GM12892 (cell line): Measurements from ENCODE around the gene GNB1L.

Experiments used
- POLR2A ChIP-seq: IDR thresholded peaks from 2 replicates; pipeline ENCODE4 v1.6.1; 2011; ENCODE audit warnings: low read depth, low read length, control low read depth
- POLR2AphosphoS5 ChIP-seq: IDR thresholded peaks from 2 replicates; pipeline ENCODE4 v1.6.1; 2011; ENCODE audit warnings: low read depth, low read length, control low read depth
- TAF1 ChIP-seq: IDR thresholded peaks from 2 replicates; pipeline ENCODE4 v1.6.1; 2011; ENCODE audit warnings: low read depth, mild to moderate bottlenecking, control low read depth, low read length, borderline replicate concordance

DNA sequence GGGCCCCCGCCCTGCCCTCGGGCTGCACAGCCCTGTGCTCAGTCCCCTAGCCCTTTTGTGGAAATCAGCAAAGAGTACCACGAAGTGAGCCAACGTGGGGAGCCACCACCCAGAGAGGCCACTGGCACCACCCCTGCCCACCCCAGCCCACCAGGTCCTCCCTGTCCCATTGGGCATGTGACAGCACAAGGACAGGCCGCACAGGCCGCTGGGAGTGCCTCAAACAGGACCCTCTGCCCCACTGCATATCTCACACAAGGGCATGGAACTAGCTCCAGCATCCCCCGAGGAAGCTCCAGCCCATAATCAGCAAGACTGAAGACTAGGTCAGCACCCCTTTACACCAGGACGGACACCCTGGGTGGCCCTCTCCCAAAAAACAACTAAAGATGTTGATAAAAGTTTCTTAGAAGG, 29.7 kb downstream of the GNB1L start:
- TF ChIP-seq POLR2A (no peak), POLR2AphosphoS5 (no peak), TAF1 (no peak)
